ENCODE results near the gene ZSCAN22.
"Not testable (repeated sequence)": the region's sequence is repeated elsewhere in the genome, so short reads cannot be mapped to it uniquely, and the experiment has no call there.

Gene ZSCAN22

DNA sequence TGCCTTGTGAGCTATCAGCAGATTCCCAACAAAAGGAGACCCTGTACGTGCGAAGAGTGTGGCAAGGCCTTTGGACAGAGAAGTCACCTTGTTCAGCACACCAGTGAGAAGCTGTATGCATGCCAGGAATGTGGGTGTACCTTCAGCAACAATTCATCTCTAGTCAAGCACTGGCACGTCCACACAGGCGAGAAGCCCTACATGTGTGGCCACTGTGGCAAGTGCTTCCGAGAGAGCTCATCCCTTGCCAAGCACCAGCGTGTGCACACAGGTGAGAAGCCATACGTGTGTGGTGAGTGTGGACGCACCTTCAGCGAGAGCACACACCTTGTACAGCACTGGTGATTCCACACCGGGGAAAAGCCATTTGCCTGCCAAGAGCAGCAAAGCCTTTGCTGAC, 7.6 kb upstream of the ZSCAN22 start:
- no peak for DNase-seq

- DNase-seq, result no peak
Measured at GRCh38 chr19:58325311-58326022, 1.3 kb upstream of the ZSCAN22 start.

DNA sequence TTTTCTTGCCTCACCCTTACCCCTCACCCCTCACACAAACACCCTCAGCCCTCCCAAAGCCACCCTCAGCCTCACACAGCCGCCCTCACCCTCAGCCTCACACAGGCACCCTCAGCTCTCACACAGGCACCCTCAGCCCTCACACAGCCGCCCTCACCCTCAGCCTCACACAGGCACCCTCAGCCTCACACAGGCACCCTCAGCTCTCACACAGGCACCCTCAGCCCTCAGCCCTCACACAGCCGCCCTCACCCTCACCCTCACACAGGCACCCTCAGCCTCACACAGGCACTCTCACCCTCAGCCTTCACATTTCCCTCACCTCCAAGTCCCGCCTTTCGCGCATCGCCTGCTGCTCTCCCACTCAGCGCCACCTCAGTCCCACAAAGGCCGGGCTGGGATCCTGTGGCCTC, 287 bp upstream of the ZSCAN22 start:
- DNase-seq, result no peak

- DNase-seq, result peak; percentile 23
Measured at GRCh38 chr19:58328999-58329398, 2.2 kb downstream of the ZSCAN22 start.

DNA sequence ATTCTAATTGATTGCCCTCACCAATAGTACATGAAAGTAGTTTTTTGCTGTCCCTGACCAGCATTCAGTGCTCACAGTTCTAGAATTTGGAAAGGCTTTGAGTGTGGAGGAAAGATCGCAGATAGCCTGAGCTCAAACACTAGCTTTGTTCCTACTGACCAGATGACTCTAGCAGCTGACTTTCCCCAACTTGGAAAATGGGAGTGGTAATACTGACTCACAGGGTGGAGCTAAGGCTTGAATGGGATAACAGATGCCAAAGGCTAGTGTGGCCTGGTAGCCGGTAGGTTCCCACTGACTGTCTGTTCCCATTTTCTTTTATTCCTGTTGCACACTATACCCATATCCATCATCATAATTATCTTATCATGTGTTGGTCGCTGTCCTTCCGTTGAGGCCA, 3.7 kb downstream of the ZSCAN22 start:
- DNase-seq, result no peak

GRCh38 chr19:58332697-58333096, 5.9 kb downstream of the ZSCAN22 start:
- DNase-seq, result no peak

GRCh38 chr19:58334691-58335249, 8.0 kb downstream of the ZSCAN22 start:
- DNase-seq, result no peak

DNA sequence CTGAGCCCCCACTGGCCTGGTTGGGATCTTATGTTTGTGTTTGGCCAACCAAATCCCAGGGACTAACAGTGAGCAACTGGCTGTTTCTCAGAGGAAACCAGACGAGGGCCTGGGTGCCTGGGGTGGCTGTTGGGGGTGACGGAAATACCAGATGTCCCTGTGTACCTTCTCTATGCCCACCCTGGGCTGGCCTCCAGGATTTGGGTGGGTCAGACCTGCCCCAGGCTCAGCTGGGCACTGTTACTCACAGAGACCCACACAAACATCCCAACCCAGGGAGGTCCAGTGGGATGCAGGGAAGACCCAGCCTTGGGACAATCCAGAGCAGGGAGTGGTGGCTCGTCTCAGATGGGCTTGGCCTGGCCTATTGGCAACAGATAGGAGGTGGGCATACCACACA, 8.8 kb downstream of the ZSCAN22 start:
- no peak for DNase-seq

DNA sequence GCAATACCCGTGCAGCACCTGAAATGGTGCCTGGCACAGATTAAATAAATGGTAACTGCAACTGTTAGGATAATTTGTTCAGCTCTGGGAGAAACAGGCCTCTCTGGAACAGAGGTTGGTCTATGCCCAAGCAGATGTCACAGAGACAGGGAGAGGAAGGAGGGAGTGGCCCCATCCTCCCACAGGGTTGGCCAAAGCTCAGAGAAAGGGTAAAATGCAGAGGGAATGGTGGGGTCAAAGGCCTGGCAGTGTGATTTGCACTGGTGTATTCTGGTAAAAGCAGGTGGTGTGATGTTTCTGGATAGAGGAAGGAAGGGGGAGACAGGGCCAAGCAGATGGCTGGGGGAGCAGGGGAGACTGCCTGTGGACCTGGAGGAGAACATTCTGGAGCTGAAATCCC, 9.4 kb downstream of the ZSCAN22 start:
- DNase-seq, result no peak

DNA sequence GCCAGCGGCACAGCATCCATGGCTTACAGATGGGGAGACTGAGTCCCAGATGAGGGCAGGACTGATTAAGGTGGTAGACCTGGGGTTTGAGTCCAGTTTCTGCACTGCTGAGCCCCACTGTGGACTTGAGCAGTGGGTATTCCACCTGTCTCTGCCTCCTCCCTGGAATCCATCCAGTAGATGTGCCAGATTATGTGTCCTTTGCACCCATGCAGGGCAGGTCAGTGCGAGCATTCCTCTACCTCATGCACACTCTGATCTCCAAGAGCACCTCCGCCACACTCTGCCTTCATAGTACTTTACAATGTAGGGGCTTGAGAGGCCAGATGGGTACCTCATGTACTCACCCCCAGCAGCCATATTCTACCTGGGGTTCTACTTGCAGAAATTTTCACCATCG, 10.0 kb downstream of the ZSCAN22 start:
- DNase-seq, result no peak

DNA sequence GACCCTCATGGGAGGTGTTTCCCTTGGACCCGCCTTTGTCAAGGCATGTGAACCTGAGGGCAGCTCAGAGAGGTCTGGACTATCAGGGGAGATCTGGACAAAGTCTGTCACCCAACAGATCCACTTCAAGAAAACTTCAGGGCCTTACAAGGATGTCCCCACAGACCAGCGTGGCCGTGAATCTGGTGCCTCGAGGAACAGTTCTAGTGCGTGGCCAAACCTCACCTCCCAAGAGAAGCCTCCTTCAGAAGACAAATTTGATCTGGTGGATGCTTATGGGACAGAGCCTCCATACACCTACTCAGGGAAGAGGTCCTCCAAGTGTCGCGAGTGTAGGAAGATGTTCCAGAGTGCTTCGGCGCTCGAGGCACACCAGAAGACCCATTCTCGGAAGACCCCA, 11.5 kb downstream of the ZSCAN22 start:
- DNase-seq, result no peak

DNA sequence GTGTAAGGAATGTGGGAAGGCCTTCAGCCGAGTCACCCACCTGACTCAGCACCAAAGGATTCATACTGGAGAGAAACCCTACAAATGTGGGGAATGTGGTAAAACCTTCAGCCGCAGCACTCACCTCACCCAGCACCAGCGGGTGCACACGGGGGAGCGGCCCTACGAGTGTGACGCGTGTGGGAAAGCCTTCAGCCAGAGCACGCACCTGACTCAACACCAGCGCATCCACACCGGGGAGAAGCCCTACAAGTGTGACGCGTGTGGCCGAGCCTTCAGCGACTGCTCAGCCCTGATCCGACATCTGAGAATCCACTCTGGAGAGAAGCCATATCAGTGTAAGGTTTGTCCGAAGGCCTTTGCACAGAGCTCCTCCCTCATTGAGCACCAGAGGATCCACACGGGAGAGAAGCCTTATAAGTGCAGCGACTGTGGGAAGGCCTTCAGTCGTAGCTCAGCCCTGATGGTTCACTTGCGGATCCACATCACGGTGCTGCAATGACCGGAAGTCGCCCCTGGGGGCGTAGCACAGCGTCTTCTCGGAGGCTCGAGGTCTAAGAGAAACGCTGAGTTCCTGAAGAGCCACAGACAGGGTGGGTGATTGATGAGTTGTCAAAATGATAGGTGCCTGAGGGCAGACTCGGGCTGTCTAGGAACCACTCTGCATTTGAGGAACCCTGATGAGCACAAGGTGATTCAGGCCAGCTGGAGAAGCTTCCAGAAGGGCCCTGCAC, 12.2 kb downstream of the ZSCAN22 start:
- DNase-seq, result no peak

DNA sequence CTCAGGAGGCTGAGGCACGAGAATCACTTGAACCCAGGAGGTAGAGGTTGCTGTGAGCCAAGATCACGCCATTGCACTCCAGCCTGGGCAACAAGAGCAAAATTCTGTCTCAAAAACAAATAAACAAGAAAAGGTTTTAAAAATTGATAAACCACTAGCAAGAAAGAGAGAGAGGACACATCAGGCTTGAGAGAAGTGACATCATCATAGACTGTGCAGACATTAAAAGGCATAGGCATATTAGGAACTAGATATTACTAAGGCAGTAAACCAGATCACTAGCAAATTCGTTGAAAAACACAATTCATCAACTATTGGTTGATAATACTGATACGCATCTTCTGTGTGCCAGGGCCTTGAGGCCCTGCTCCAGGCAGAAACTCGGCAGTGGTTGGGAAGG, 18.8 kb downstream of the ZSCAN22 start:
- no peak for DNase-seq

GRCh38 chr19:58346961-58347929, 20.5 kb downstream of the ZSCAN22 start:
- DNase-seq, result peak; percentile 59

DNA sequence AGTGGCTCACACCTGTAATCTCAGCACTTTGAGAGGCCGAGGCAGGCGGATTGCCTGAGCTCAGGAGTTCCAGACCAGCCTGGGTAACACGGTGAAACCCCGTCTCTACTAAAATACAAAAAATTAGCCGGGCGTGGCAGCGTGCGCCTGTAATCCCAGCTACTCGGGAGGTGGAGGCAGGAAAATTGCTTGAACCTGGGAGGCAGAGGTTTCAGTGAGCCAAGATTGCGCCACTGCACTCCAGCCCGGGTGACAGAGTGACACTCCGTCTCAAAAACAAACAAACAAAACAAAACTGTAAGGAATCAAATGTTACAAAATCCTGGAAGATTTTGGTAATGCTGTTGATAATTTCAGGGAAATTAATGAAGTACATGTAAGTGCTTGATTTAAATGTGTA, 21.3 kb downstream of the ZSCAN22 start:
- not testable (repeated sequence) for DNase-seq

DNA sequence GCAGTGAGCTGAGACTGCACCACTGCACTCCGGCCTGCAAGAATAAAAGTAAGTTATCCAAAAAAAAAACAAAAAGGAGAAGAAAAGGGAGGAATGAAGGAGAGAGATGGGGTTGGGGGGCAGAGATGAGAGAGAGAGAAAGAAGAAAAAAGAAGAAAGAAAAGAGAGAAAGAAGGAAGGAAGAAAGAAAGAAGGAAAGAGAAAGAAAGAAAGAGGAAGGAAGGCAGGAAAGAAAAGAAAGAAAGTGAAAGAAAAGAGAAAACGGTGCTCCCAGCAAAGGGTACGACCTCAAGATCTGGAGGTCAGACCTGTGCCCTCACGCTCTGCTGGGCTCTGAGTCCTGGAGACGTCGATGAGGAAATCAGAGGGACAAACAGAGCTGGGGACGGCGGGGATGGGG, 22.8 kb downstream of the ZSCAN22 start:
- DNase-seq, result no peak

GRCh38 chr19:58350001-58350861, 23.4 kb downstream of the ZSCAN22 start:
- no peak for DNase-seq

- DNase-seq, result no peak
Measured at GRCh38 chr19:58350871-58351557, 24.2 kb downstream of the ZSCAN22 start.

GRCh38 chr19:58351558-58351878, 24.7 kb downstream of the ZSCAN22 start:
- DNase-seq, result no peak

- DNase-seq, result no peak
Measured at GRCh38 chr19:58351990-58352755, 25.4 kb downstream of the ZSCAN22 start.

Measured in activated gamma-delta T cell treated with Interleukin-2 at 50 U/mL for 16 hours (primary cell).